Transverse colon (tissue), 4 donors: Measurements from ENCODE around the gene FBXO27. TPM values are rescaled to one million over a fixed set of nuclear protein-coding genes. Genes with fewer than 3 reads are reported as not detected.

Experiments used
- DNase-seq: peaks from one replicate; pipeline ENCODE4 v3.0.0-alpha.2; 2019
- H3K27ac ChIP-seq, 4 donors: fragments of 200-600 bp; sonication (generic); 2 replicates each; pipeline ENCODE4 v1.5.1; 2016 to 2018; ENCODE audit warnings: inconsistent platforms in 4 of 4
- H3K27me3 ChIP-seq: fragments of 200-600 bp; sonication (generic); 2 replicates; pipeline ENCODE4 v1.5.1; 2017; ENCODE audit warnings: inconsistent platforms
- H3K36me3 ChIP-seq, 4 donors: fragments of 200-600 bp; sonication (generic); 2 replicates each; pipeline ENCODE4 v1.5.1; 2017 to 2019; ENCODE audit warnings: inconsistent platforms in 4 of 4
- H3K4me1 ChIP-seq, 4 donors: fragments of 200-600 bp; sonication (generic); 2 replicates each; pipeline ENCODE4 v1.5.1; 2017 to 2020; ENCODE audit warnings: inconsistent platforms in 4 of 4
- H3K4me3 ChIP-seq, 4 donors: fragments of 200-600 bp; sonication (generic); 1 replicate in 1 of 4; 2 replicates in 3 of 4; pipeline versions ENCODE4 v1.5.1 to v1.6.1; 2017 to 2019; ENCODE audit warnings: inconsistent platforms in 4 of 4
- H3K9me3 ChIP-seq, 2 donors: fragments of 200-600 bp; sonication (generic); 2 replicates each; pipeline ENCODE4 v1.5.1; 2017 to 2019; ENCODE audit warnings: inconsistent platforms in 2 of 2
- CTCF ChIP-seq, 5 experiments: fragments of 200-600 bp in 3 of 5; fragments of 450-650 bp in 2 of 5; sonication (generic) in 3 of 5; IDR thresholded peaks; 1 replicate in 2 of 5; 2 replicates in 3 of 5; pipeline ENCODE4 v1.5.1; 2016 to 2017; ENCODE audit warnings: antibody characterized with exemption in 5 of 5, inconsistent platforms in 3 of 5, mild to moderate bottlenecking in 2 of 5, moderate library complexity in 1 of 5
- EP300 ChIP-seq: sonication (generic); formaldehyde crosslinking; IDR thresholded peaks from one replicate; pipeline ENCODE4 v1.6.1; 2017; ENCODE audit warnings: antibody characterized with exemption, low read depth
- POLR2A ChIP-seq: fragments of 450-650 bp; IDR thresholded peaks from one replicate; pipeline ENCODE4 v1.6.1; 2016; ENCODE audit warnings: antibody characterized with exemption, mild to moderate bottlenecking, moderate library complexity
- POLR2AphosphoS5 ChIP-seq, 3 donors: sonication (generic); formaldehyde crosslinking; IDR thresholded peaks; one replicate each; pipeline ENCODE4 v1.6.1; 2016; ENCODE audit warnings: antibody characterized with exemption in 3 of 3
- WGBS, 2 donors: methylation state at CpG; one replicate each; pipeline ENCODE4 v1.1.5; 2018; ENCODE audit warnings: low coverage in 1 of 2; 5-methylcytosine and 5-hydroxymethylcytosine counted together
- in situ Hi-C, 4 donors: fragments of 200-750 bp; cut with MboI; loops; one replicate each; pipeline versions ENCODE4 v1.15.0 to v1.15.1; 2017; ENCODE audit warnings: low sequenced_read_pairs in 3 of 4, low pct_ligation_motif_present in 1 of 4, low pct_unique_long_range_greater_than_20kb in 1 of 4
- intact Hi-C: fragments of 100-400 bp; cut with DNase I; formaldehyde crosslinking; loops from one replicate; pipeline ENCODE4 v1.15.1; 2023; ENCODE audit warnings: low total_unique reads
- total RNA-seq, 4 donors: library from RNA; depleted of rRNA; stranded (reverse); fragments of >200 nt; gene quantifications; one replicate each; pipeline ENCODE4 v1.1.0, GENCODE V29; 2016

The FBXO27 gene
- total RNA-seq, 4 donors from 2014 or later = 0.14 to 1.5 (median 1.1) TPM; not detected in 1

GRCh38 chr19:39057615-39058014 is 25.3 kb upstream of the FBXO27 start:
- no peak for DNase-seq
- Histone ChIP-seq H3K4me3 (no peak overlapping the region), H3K4me1 (no peaks in the 10 kb centered on the region), H3K27me3 (no peaks in the 10 kb centered on the region), H3K9me3 (no peaks in the 10 kb centered on the region), H3K36me3 (no peaks in the 10 kb centered on the region), H3K27ac (no peak overlapping the region)
- TF ChIP-seq CTCF (IDR thresholded peaks at IDR 0.05) = no peak
- TF ChIP-seq POLR2A = no peak
- TF ChIP-seq EP300 = no peak
- TF ChIP-seq POLR2AphosphoS5 (IDR thresholded peaks at IDR 0.05) = no peak
- WGBS, 2 donors = 59 to 60% methylated on average over 1 to 3 of the region's 3 CpGs
- intact Hi-C loops (no loop called here), in situ Hi-C loops (no loop called here)

- no peaks in the 10 kb centered on the region for H3K27me3 ChIP-seq
- 84% methylated on average over 2 of the region's 2 CpGs; no CpG with 5 or more reads in 1 of the 2 donors for WGBS, 2 donors
- in situ Hi-C loops (no loop called here), intact Hi-C loops (no loop called here)
- DNase-seq = no peak
- no peaks in the 10 kb centered on the region for H3K36me3 ChIP-seq
- no peak overlapping the region for H3K27ac ChIP-seq
- H3K4me1 ChIP-seq = no peaks in the 10 kb centered on the region
- H3K4me3 ChIP-seq = no peak overlapping the region
- H3K9me3 ChIP-seq = no peaks in the 10 kb centered on the region
- TF ChIP-seq EP300 = no peak
- no peak for TF ChIP-seq POLR2AphosphoS5 (IDR thresholded peaks at IDR 0.05)
- TF ChIP-seq POLR2A = no peak
- no peak for TF ChIP-seq CTCF (IDR thresholded peaks at IDR 0.05)
Measured at GRCh38 chr19:39054091-39054470, 21.7 kb upstream of the FBXO27 start.

DNA sequence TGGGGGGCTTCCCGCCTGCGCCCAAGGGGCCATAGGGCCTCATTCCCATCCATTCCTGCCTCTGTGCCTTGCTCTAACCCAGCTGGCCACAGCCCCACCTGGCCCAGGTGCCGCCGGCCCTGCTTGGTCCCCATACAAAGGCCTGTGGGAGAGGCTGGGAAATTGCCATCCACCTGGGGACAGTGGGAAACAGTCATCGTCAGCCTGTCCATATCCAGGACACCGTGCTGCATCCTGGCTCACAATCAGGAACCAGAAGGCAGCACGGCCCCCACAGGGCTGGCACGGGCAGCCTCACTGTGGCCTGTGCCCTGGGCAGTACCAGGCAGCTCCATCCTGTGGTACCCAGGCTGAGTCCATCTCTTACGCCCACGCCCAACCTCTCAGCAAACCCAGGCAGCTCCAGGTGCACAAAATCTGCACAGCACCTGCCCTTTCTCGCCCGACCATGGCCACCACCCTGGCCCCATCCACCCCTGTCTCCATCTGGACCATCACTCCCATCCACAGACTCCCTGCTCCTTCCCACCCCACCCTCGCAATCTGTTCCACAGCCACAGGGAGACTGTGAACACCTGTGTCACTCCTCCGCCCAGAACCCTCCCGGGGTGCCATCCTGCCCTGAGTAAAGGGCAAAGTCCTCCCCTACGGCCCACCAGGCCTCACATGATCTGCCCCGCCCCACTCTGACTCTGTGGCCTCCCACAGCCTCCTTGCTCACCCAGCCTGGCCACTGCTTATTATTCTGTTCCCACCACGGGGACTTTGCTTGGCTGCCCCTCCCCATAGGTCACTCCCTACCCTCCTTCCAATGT is 21.1 kb upstream of the FBXO27 start:
- Histone ChIP-seq H3K4me1 (no peaks in the 10 kb centered on the region), H3K4me3 (no peak overlapping the region), H3K36me3 (no peaks in the 10 kb centered on the region), H3K9me3 (no peaks in the 10 kb centered on the region), H3K27me3 (no peaks in the 10 kb centered on the region), H3K27ac (no peak overlapping the region)
- in situ Hi-C loops (no loop called here), intact Hi-C loops (no loop called here)
- TF ChIP-seq CTCF (IDR thresholded peaks at IDR 0.05) (no peak), POLR2AphosphoS5 (IDR thresholded peaks at IDR 0.05) (no peak), EP300 (no peak), POLR2A (no peak)
- 40 to 58% methylated on average over 2 to 18 of the region's 18 CpGs for WGBS, 2 donors
- DNase-seq = peak; percentile 45

DNA sequence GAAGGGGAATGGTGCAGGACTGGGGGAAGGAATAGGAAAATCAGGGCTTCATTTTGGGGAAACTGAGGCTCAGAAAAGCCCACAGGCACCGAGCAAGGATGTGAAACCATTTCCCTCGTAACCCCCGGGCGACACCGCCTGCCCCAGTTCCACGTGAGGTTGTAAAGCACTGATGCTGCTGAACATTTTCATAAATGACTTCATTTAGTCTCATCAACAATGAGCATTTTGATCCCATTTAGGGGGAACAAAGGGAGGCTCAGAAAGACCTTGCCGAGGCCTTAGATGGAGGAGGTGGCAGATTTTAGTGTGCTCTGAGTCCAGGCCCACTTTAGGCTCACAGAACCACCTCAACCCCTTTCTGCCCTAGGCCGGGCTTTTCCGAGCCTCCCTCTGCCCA is 20.5 kb upstream of the FBXO27 start:
- TF ChIP-seq POLR2AphosphoS5 (IDR thresholded peaks at IDR 0.05) = no peak
- TF ChIP-seq POLR2A = no peak
- no peak for TF ChIP-seq CTCF (IDR thresholded peaks at IDR 0.05)
- no peak for TF ChIP-seq EP300
- H3K27ac ChIP-seq = no peak overlapping the region
- H3K4me1 ChIP-seq = no peaks in the 10 kb centered on the region
- no peaks in the 10 kb centered on the region for H3K9me3 ChIP-seq
- intact Hi-C loops (no loop called here), in situ Hi-C loops (no loop called here)
- 77% methylated on average over 9 of the region's 9 CpGs; no CpG with 5 or more reads in 1 of the 2 donors for WGBS, 2 donors
- no peak for DNase-seq
- H3K4me3 ChIP-seq = no peak overlapping the region
- H3K36me3 ChIP-seq = no peaks in the 10 kb centered on the region
- H3K27me3 ChIP-seq = no peaks in the 10 kb centered on the region
